ENCODE measurements around the gene LYST. TPM values are rescaled to one million over a fixed set of nuclear protein-coding genes. Genes with fewer than 3 reads are reported as not detected.

LYST gene
- total and polyA plus RNA-seq, 2 of the 8 experiments (the other 6 are each of a cell fraction or from before 2014, with no cell fraction given) = 0.29 to 0.58 TPM

DNA sequence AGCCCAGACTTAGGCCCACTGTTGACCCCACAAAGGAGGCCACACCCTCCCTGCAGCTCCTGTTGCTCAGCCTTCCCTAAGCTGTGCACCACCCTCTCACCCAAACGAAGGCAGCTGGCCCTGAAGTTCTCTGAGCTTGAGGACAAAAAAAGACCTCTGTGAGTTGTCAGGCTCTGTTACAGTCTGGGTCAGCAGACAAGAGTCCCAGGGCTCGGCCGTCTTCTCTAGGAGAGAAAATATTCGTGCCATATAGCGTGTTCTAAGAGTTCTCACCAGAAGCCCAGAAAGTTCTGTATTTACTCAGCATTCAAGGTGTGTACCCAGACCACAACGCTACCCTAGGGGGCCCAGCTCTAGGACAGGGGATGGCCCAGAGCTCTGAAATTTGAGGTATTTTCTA, 25.5 kb upstream of the LYST start:
- CTCF ChIA-PET (ENCODE audit: partially characterized antibody) = no interaction called here

More for the DNA sequence above, 25.5 kb upstream of the LYST start:
- Histone ChIP-seq H2BK120ac (replicated peaks; ENCODE audit: low read depth, low read length) (no peak overlapping the region), H2BK5ac (ENCODE audit: low read depth, low read length) (no peak overlapping the region), H3K4me3 (ENCODE audit: extremely low read depth in 1 of 4, insufficient read depth in 2 of 4, low read depth in 3 of 4, low read length in 4 of 4) (no peak overlapping the region), H2BK20ac (ENCODE audit: low read length) (no peak overlapping the region), H3K27ac (ENCODE audit: low read depth, low read length) (no peak overlapping the region), H3K56ac (replicated peaks; ENCODE audit: insufficient read length, low read depth, low read length) (no peak overlapping the region), H3K9ac (replicated peaks in 1 of 4; ENCODE audit: extremely low read depth in 1 of 4, low read depth in 3 of 4, low read length in 3 of 4) (no peak overlapping the region), H3K9me3 (ENCODE audit: insufficient read depth in 2 of 2, low read depth in 1 of 2, low read length in 1 of 2) (no peaks in the 10 kb centered on the region), H2AK5ac (ENCODE audit: low read depth, low read length) (no peak overlapping the region), H3K4ac (replicated peaks; ENCODE audit: insufficient read length, low read depth, low read length) (no peak overlapping the region), H3K27me3 (replicated peaks in 1 of 4; ENCODE audit: control insufficient read depth in 3 of 4, extremely low read depth in 1 of 4, insufficient read depth in 3 of 4, low read length in 3 of 4) (no peaks in the 10 kb centered on the region), H3K23me2 (ENCODE audit: low read depth, low read length) (no peaks in the 10 kb centered on the region), H3K4me1 (replicated peaks in 1 of 4; ENCODE audit: control insufficient read depth in 3 of 4, insufficient read depth in 4 of 4, low read length in 3 of 4) (no peaks in the 10 kb centered on the region), H2BK15ac (ENCODE audit: low read length) (no peak overlapping the region), H3K14ac (ENCODE audit: insufficient read length) (no peak overlapping the region), H4K20me1 (replicated peaks in 1 of 2; ENCODE audit: control insufficient read depth in 1 of 2, insufficient read depth in 2 of 2, low read length in 2 of 2) (no peaks in the 10 kb centered on the region), H3K79me1 (ENCODE audit: low read depth, low read length) (no peaks in the 10 kb centered on the region), H3K18ac (ENCODE audit: extremely low read depth, low read length) (no peak overlapping the region), H2BK12ac (ENCODE audit: low read depth, low read length) (no peak overlapping the region), H2AFZ (ENCODE audit: low read length) (no peak overlapping the region), H3K79me2 (ENCODE audit: control insufficient read depth in 1 of 2, insufficient read depth in 2 of 2, low read length in 2 of 2) (no peaks in the 10 kb centered on the region), H3K23ac (ENCODE audit: insufficient read length) (no peak overlapping the region), H4K91ac (replicated peaks; ENCODE audit: insufficient read length, low read length) (no peak overlapping the region), H4K8ac (ENCODE audit: extremely low read depth, insufficient read depth, low read length) (peak overlapping the region; percentile 48; the same call in 1 of the 2 replicates), H3K4me2 (ENCODE audit: insufficient read depth in 1 of 2, low read depth in 2 of 2, low read length in 2 of 2) (no peak overlapping the region), H4K5ac (ENCODE audit: insufficient read length, low read depth, low read length) (no peak overlapping the region), H3K36me3 (ENCODE audit: control insufficient read depth in 2 of 4, insufficient read depth in 4 of 4, low read length in 3 of 4) (no peaks in the 10 kb centered on the region)
- WGBS, 2 experiments (ENCODE audit: extremely low coverage in 1 of 2, insufficient coverage in 1 of 2, insufficient read length in 1 of 2, insufficient replicate concordance in 2 of 2, low coverage in 1 of 2, low lambda C conversion rate in 2 of 2, missing lambda C conversion rate in 1 of 2) = 84% methylated on average over 6 of the region's 6 CpGs; no CpG with 5 or more reads in 1 of the 2 experiments
- no peak for DNase-seq (ENCODE audit: low read depth in 1 of 2, low spot score in 2 of 2)
- FAIRE-seq = no peak
- POLR2A ChIA-PET (ENCODE audit: partially characterized antibody) = no interaction called here
- TF ChIP-seq JUND (IDR thresholded peaks at IDR 0.05; ENCODE audit: low read length) (no peak), EP300 (IDR thresholded peaks at IDR 0.05; ENCODE audit: borderline replicate concordance in 1 of 2, low read depth in 2 of 2, low read length in 2 of 2) (no peak), BCL11A (IDR thresholded peaks at IDR 0.05; ENCODE audit: low read depth in 2 of 2, low read length in 2 of 2) (no peak), CHD2 (IDR thresholded peaks at IDR 0.05; ENCODE audit: low read length) (no peak), GABPA (IDR thresholded peaks at IDR 0.05; ENCODE audit: borderline replicate concordance, insufficient read depth, low read length) (no peak), BACH1 (IDR thresholded peaks at IDR 0.05; ENCODE audit: low read length) (no peak), POLR2A (IDR thresholded peaks at IDR 0.05; ENCODE audit: control extremely low read depth in 1 of 2, low read depth in 2 of 2, low read length in 2 of 2) (no peak), RNF2 (IDR thresholded peaks at IDR 0.05; ENCODE audit: borderline replicate concordance, low read depth, low read length, missing control alignments, poor library complexity, severe bottlenecking) (no peak), SP2 (IDR thresholded peaks at IDR 0.05; ENCODE audit: low read length) (no peak), PHF8 (conservative IDR thresholded peaks at IDR 0.05; ENCODE audit: low read depth, low read length) (no peak), SUZ12 (IDR thresholded peaks at IDR 0.05; ENCODE audit: low read length) (no peak)

Data from H1 (cell line).